ENCODE data around the gene ROCK2. TPM values are rescaled to one million over a fixed set of nuclear protein-coding genes. Genes with fewer than 3 reads are reported as not detected.

ROCK2 gene
- total RNA-seq: 34.2 TPM
- long read RNA-seq, full-length matches to known transcripts: 1 of 76 reads
- long read RNA-seq, partial matches to known transcripts: 70 of 76 reads
- long read RNA-seq, other reads (novel, unspliced or antisense): 5 of 76 reads

DNA sequence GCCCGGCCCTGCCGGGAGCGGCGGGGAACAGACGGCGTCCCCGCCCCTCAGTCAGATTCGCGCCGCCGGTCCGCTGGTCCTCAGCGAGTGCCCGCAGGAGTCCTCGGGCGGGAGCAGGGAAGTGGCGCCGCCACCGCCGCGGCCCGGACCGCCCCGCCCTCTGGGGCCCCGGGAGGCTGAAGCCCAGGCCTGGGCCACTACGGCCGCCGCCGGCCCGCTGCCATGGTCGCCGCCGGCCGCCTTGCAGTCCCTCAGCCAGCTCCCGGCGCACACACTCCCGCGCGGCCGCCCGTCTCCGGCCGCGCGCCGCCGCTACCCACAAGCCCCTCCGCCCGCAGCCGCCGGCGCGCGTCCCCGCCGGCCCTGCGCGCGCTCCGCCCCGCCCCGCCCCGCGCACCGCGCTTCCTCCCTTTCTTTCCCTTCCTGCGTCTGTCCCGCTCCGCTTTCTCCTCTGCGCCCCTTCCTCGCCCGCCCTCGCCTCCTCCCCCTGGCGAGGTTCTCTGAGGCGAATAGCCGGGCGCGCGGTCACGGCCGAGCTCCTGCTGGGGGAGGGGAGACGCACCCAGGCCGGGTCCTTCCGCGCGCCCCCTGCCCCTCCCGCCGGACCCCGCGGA, at the start of gene ROCK2:
ROCK2 (minus strand) TSS at position 295 of the 614 bp plus-strand sequence. CDS start 500 bp downstream, outside the sequence.
- ATAC-seq: peak; percentile 84
- intact Hi-C loops (cut with micrococcal nuclease): loop anchor here (10.0 kb wide), 2 partner anchors 70 to 110 kb away; no protein-coding TSS in a partner anchor
- DNase-seq: peak; percentile 94

DNA sequence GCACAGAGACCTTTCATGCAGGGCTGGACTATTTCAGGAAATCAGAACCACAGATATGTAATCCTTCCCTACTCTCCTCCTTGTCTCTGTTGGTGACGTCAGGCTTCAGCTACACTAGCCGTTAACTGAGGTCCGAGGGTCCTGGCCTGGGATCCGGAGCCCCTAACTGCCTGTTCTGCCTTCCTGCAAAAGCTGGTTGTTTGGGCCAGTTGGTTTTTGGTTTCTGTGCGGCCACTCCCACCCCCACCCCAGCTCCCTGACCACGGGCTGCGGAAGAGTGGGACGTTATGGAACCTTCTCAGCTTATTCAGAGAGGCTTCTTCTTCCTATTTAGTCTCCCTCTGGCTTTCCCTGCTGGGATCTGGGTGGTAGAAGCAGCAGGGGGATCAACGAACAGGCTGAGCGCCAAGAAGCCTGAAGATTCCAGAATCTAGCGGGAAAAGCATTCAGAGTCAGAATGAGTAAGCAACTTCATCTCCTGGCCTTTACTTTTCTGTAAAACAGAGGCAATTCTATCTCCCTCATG, 49.3 kb upstream of the ROCK2 start:
- intact Hi-C loops (cut with micrococcal nuclease): no loop called here
- DNase-seq (no peak), ATAC-seq (peak; percentile 17)

- DNase-seq (no peak), ATAC-seq (no peak)
- intact Hi-C loops (cut with micrococcal nuclease): no loop called here
Observed at GRCh38 chr2:11391942-11392266, 47.5 kb upstream of the ROCK2 start.

GRCh38 chr2:11390399-11390658, 45.9 kb upstream of the ROCK2 start:
- ATAC-seq: no peak
- intact Hi-C loops (cut with micrococcal nuclease): no loop called here
- no peak for DNase-seq

- no peak for ATAC-seq
Observed at GRCh38 chr2:11389551-11390398, 45.3 kb upstream of the ROCK2 start.

GRCh38 chr2:11389052-11389420, 44.6 kb upstream of the ROCK2 start:
- no peak for ATAC-seq
- intact Hi-C loops (cut with micrococcal nuclease): no loop called here
- DNase-seq: no peak

More at GRCh38 chr2:11389551-11390398, 45.3 kb upstream of the ROCK2 start:
- no peak for DNase-seq
- intact Hi-C loops (cut with micrococcal nuclease): no loop called here

GRCh38 chr2:11388262-11389051, 44.0 kb upstream of the ROCK2 start:
- no peak for ATAC-seq
- no peak for DNase-seq
- intact Hi-C loops (cut with micrococcal nuclease): no loop called here

- ATAC-seq (no peak), DNase-seq (no peak)
- intact Hi-C loops (cut with micrococcal nuclease): no loop called here
Observed at GRCh38 chr2:11387843-11388242, 43.4 kb upstream of the ROCK2 start.

DNA sequence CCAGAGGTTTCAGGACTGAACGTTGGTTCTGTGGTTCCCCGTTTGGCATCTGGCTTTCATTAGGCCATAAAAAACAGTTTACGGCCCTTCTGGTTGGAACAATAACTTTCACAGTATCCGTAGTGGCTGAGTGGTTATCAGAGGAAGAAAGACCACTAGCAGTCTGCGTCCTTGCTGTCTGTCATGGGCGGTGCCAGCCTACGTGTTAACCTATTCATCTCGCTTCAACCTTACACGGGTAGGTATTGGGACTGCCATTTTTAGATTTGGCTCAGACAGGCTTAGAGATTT, 42.6 kb upstream of the ROCK2 start:
- DNase-seq (no peak), ATAC-seq (no peak)
- intact Hi-C loops (cut with micrococcal nuclease): no loop called here

GRCh38 chr2:11385847-11386246, 41.4 kb upstream of the ROCK2 start:
- no peak for DNase-seq
- intact Hi-C loops (cut with micrococcal nuclease): no loop called here
- peak; percentile 10 for ATAC-seq

- DNase-seq (no peak), ATAC-seq (no peak)
- intact Hi-C loops (cut with micrococcal nuclease): no loop called here
Observed at GRCh38 chr2:11385216-11385615, 40.8 kb upstream of the ROCK2 start.

- ATAC-seq: no peak
- no peak for DNase-seq
- intact Hi-C loops (cut with micrococcal nuclease): no loop called here
Observed at GRCh38 chr2:11379558-11379957, 35.1 kb upstream of the ROCK2 start.

DNA sequence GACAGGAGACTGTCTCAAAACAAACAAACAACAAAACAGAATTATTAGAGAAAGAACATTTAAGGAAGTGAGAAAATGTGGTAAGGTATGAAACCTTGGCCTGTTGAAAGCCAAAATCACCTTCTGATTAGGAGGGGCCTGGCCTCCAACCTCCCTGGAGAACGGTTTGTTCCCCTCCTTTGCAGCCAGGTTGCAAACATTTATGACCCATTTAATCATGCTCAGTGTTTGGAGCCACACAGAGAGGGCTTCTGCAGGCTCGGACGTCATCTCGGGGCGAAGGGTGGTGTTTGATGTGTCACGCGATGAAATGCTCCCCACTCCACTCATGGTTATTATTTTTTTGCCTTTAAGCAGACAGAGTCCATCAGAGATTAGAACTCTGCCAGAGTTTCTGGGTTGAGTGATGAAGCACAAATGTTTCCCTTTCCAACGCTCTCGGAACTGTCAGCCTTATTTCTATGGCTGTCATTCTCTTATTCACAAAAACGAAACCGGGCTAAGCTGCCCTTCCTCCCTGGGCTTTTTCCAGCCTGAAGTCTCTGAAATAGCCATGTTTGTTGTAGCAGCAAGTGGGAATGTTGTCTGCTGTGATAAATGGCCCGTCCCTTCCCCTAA, 33.6 kb upstream of the ROCK2 start:
- intact Hi-C loops (cut with micrococcal nuclease): no loop called here
- peak; percentile 14 for ATAC-seq
- no peak for DNase-seq

- no peak for ATAC-seq
- intact Hi-C loops (cut with micrococcal nuclease): no loop called here
Observed at GRCh38 chr2:11376071-11376470, 31.6 kb upstream of the ROCK2 start.

GRCh38 chr2:11375689-11376027, 31.2 kb upstream of the ROCK2 start:
- intact Hi-C loops (cut with micrococcal nuclease): no loop called here
- DNase-seq: no peak
- ATAC-seq: no peak

More at GRCh38 chr2:11376071-11376470, 31.6 kb upstream of the ROCK2 start:
- DNase-seq: no peak

DNA sequence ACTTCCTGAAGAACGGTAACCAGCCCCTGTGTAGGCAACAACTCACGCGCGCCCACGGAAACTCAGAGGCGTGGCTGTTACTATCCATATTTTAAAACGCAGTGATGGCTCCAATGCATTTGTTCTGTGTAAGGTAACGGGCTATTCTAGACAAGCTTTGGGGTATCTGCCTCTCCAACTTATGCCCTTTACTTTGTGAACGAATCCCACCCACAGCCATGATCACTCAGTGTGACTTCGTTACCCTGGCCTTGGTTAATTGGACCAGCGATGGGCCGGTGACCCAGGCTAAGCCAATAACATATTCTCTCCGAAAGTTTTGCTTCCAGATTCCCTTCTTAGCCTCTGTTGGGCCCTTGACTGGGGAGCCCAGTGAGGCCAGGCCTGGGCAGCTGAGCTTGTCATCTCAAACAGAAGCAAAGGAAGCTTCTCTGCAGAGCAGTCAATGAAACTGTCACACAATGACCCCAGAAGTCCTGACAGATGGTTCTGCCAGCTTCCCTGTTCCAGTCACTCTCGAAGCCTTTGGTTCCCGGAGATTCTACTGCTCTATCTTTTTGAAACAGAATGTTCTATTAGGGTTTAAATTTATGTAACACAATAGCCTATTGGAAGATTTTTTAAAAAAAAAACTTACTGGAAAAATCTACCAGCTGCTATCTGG, 30.7 kb upstream of the ROCK2 start:
- DNase-seq: no peak
- intact Hi-C loops (cut with micrococcal nuclease): no loop called here
- peak; percentile 14 for ATAC-seq

DNA sequence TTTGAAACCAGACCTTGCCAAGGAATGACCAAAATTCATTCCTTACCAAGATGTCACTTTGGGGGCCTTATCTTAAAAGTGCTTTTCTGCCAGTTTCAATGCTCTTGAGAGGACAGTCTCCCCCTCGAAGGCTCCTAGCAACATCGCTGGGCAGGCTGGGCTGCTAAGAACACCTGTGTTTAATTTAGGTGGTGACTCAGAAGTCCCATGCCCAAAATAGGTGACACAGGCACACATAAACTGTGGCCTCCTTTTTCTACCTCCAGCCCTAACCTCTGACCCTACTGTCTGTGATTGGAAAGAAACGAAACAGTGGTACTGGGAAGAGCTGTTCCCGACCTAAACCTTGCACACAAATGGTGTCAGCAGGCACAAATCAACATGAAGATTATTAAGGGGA, 28.7 kb upstream of the ROCK2 start:
- intact Hi-C loops (cut with micrococcal nuclease): no loop called here
- DNase-seq (no peak), ATAC-seq (no peak)

- ATAC-seq (no peak), DNase-seq (no peak)
- intact Hi-C loops (cut with micrococcal nuclease): no loop called here
Observed at GRCh38 chr2:11371092-11371937, 26.9 kb upstream of the ROCK2 start.

All from left ventricle myocardium superior (tissue), 1 donor.